GM19455 (cell line): Measurements from ENCODE around the gene TMEM132C.

Experiments
- ATAC-seq: cut with Tn5 transposase; IDR thresholded peaks from one replicate; pipeline ENCODE4 v1.9.1; 2021; ENCODE audit not compliant: unreplicated experiment

TMEM132C gene

GRCh38 chr12:128698301-128698972 is 431.5 kb downstream of the TMEM132C start:
- no peak for ATAC-seq

DNA sequence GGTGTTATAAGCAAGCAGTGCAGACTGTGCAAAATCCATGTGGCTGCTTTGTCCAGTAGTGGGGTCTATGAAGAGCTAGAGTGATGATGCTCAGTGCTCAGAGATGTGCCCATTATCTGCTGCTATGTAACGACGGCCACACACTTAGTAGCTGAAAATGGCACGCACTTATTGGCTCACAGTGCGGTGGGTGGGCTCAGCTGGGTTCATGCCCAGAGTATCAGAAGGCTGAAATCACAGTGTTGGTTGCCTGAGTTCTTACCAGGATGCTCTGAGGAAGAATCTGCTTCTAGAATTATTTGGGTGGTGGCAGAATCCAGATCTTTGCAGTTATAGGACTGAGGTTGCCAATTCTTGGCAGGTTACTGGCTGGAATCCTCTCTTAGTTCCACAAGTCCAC is 432.1 kb downstream of the TMEM132C start:
- ATAC-seq = no peak

DNA sequence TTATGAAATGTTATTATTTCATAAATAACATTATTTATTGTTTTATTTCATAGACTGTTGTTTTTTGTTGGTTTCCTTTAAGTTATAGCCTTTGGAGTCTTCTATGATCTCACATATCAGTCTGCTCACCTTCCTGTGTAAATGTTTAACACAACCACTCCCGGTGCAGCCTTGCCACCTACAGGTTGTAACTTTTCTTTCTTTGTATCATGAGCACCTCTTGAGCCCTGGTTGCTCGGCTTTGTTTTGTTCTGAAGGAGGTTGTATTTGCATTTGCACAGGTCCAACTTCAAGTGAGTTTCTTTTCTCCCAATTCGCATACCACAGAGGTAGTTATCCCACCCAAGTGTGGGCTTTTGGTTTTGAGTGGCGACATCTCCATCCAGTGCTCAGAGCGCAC is 435.4 kb downstream of the TMEM132C start:
- no peak for ATAC-seq

- no peak for ATAC-seq
These were observed 438.2 kb downstream of the TMEM132C start for GRCh38 chr12:128705140-128705539.

DNA sequence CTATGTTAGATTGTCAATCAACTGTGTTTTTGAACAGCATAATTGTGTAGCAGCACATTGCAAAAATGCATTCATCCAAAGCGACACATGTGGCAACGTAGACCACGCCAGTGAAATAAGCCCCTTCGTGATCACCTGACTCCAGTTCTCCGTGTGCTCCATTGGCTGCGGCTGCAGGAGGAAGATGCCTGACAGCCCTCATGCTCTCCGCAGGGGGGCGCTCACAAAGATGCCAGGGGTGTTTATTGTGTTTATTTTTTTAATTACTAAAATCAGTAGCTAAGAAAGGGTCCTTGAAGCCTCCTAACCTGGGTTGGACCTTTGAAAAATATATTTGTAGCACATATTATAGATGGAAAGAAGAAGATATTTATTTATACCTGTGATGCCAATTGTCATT is 440.5 kb downstream of the TMEM132C start:
- ATAC-seq = no peak

- no peak for ATAC-seq
These were observed 441.8 kb downstream of the TMEM132C start for GRCh38 chr12:128708789-128709188.

GRCh38 chr12:128709660-128710059 is 442.7 kb downstream of the TMEM132C start:
- no peak for ATAC-seq

DNA sequence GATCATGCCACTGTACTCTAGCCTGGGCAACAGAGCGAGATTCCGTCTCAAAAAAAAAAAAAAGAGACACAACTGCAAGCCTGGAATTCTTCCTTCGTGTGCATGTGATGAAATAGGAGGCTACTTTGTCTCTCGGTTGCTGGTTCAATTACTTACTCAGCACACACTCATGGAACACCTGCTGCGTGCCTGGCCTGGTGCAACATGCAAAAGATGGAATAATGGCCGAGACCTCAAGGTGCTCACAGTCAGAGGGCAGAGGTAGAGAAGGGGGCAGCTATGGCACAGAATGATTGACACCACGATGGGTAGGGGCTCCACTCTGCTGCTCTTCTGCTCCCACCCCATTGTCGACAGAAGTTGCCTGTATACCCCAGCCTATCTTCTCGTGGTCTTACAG is 444.5 kb downstream of the TMEM132C start:
- ATAC-seq = no peak

DNA sequence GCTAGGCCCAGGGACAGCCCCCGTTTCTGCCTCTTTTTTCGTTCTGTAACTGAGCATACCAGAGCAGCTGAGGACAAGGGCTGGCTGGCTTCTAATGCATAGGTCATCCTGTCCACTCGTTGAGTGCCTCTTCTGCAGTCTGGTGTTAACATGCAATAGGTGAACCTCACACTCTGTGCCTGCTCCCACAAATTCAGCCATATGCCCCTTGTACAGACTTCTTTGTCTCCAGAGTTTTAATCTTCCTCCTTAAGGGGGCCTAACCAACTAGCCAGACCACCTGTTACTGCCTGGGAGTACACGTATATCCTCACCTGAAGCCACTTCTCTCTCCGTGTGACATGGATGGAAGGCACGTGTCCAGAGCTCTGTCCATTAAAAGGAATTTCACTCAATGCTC is 445.7 kb downstream of the TMEM132C start:
- ATAC-seq = no peak

GRCh38 chr12:128715485-128715884 is 448.5 kb downstream of the TMEM132C start:
- ATAC-seq = no peak

GRCh38 chr12:128724468-128725046 is 457.6 kb downstream of the TMEM132C start:
- no peak for ATAC-seq

- no peak for ATAC-seq
These were observed 459.9 kb downstream of the TMEM132C start for GRCh38 chr12:128726886-128727285.

GRCh38 chr12:128727461-128727860 is 460.5 kb downstream of the TMEM132C start:
- no peak for ATAC-seq

GRCh38 chr12:128727999-128728398 is 461.0 kb downstream of the TMEM132C start:
- no peak for ATAC-seq

GRCh38 chr12:128729628-128730121 is 462.7 kb downstream of the TMEM132C start:
- ATAC-seq = no peak

GRCh38 chr12:128734371-128734770 is 467.4 kb downstream of the TMEM132C start:
- no peak for ATAC-seq

DNA sequence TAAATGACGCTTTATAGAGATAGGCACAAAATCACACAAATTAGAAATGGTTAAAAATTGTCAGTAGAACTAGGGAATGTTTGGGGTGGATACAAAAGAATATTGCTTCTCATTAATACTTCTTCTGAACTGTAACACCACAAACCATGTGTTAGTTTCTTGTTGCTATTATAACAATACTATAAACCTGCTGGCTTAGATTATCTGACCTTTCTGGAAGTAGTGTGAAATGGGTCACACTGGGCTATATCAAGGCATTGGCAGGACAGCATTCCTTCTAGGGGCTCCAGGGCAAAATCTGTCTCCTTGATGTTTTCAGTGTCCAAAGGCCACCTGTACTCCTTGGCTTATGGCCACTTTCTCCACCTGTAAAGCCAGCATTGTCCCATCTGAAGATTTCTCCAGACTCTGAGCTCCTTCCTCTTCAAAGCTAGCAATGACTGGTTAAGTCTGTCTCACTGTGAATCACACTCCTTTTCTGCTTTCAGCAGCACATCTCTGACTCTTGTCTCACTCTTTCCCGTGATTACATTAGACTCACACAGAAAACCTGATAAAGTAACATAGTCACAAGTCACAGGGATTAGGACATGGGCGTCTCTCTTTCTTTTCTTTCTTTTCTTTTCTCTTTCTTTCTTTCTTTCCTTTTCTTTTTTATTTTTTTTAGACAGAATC is 470.5 kb downstream of the TMEM132C start:
- no peak for ATAC-seq

- ATAC-seq = no peak
These were observed 476.9 kb downstream of the TMEM132C start for GRCh38 chr12:128743916-128744315.

DNA sequence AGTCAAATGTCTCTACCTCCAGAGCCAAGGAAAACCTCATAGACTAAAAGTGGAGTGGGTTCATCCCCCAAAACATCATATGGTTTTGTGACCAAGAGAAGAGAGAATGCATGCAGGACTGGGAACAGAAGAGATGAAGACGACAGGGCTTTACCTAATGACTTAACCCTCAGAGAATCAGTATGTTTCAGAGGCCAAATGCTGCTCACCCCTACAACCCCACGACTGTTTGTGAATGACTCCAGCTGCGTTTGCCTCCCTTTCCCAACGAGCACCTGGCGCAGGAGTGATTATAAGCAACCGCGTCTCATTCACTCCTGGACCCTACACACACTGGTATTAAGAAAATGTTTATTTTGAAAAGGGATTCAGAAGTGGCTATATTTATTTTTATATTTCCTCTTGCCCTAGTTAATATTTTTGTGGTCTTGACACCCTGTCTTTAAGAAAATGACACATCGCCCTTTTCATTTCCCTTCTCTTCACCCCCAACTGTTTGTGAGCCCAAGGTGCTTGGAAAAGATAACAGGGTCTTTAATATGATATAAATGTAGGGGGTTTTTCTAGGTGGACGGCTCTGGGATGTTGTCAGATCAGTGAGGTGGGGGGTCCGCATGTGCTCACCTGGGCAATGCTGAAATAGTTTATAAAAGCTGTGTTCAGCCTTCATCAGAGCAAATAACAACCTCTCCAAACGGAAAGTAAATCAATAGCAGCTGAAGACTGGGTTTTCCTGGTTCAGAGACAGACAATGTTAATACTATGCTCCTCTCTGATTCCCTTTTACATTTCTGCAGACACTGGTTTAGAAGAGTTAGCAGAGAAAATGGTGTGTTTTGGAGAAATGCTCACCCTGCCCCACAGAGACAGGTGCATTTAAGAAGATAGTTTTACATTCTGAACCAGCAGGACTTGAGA is 479.1 kb downstream of the TMEM132C start:
- ATAC-seq = no peak

GRCh38 chr12:128747441-128747840 is 480.5 kb downstream of the TMEM132C start:
- no peak for ATAC-seq

DNA sequence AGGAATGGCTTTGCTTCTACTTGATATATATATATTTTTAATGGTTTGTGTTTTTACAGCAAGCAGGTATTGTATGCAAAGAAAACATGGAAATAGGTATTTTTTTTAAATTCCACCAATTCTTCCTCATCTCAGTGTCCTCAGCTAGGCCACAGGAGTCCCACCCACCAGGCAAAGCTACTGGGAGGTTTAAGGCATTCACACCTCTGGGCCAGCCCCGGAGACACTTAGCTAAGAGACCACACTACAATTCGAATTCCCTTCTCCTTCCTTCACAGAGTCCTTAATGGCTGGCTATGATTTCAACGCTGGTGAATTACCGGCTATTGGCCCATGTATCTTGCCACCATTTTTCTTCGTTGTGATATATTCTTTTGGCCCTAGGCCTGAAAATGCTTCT is 485.4 kb downstream of the TMEM132C start:
- no peak for ATAC-seq
